ENCODE data around the gene TMEM269. TPM values are rescaled to one million over a fixed set of nuclear protein-coding genes. Genes with fewer than 3 reads are reported as not detected.

Gene TMEM269
- total RNA-seq (2022; extraction: Qiagen RNA extraction): 0.03 to 0.15 TPM (median 0.09 TPM) in 5 replicates

GRCh38 chr1:42784946-42785693 lies at the start of gene TMEM269:
Gene TMEM269 (plus strand): TSS chr1:42784991. CDS start chr1:42789894, 4,903 bp downstream.

GRCh38 chr1:42739753-42740700 lies 44.8 kb upstream of the TMEM269 start, which contains the start of gene CLDN19:
Gene CLDN19 (minus strand): TSS chr1:42740236. CDS start chr1:42740063, 173 bp downstream.

GRCh38 chr1:42766741-42767509 lies 17.9 kb upstream of the TMEM269 start, which contains the start of the genes C1orf50 and P3H1:
Gene C1orf50 (plus strand): TSS chr1:42767249. CDS start chr1:42767312, 63 bp downstream.
Gene P3H1 (minus strand): TSS chr1:42767028. CDS start chr1:42766971, 57 bp downstream.

GRCh38 chr1:42816585-42817439 lies 32.0 kb downstream of the TMEM269 start, which contains the start of the genes ERMAP and SVBP:
Gene ERMAP (plus strand): TSS chr1:42817122. CDS start chr1:42830449, 13,327 bp downstream.
Gene SVBP (minus strand): TSS chr1:42817397. CDS start chr1:42816544, 853 bp downstream.

GRCh38 chr1:42846257-42847110 lies 61.7 kb downstream of the TMEM269 start, which contains the start of gene ZNF691:
Gene ZNF691 (plus strand): TSS chr1:42846613. CDS start chr1:42849659, 3,046 bp downstream.

Other genes with a start within 250 kb of the TMEM269 start
- 58.8 to 67.3 TPM (median 65.3 TPM) in 5 replicates for gene PPIH, start 126.6 kb upstream of the TMEM269 start, total RNA-seq (2022; extraction: Qiagen RNA extraction)
- 709 to 776 TPM (median 732 TPM) in 5 replicates for gene YBX1, start 102.6 kb upstream of the TMEM269 start, total RNA-seq (2022; extraction: Qiagen RNA extraction)
- not detected in 5 replicates for gene CLDN19, start 44.8 kb upstream of the TMEM269 start, total RNA-seq (2022; extraction: Qiagen RNA extraction)
- gene P3H1, start 18.0 kb upstream of the TMEM269 start, total RNA-seq (2022; extraction: Qiagen RNA extraction): 28.7 to 33.3 TPM (median 31.1 TPM) in 5 replicates
- 3.1 to 4.6 TPM (median 4.2 TPM) in 5 replicates for gene C1orf50, start 17.7 kb upstream of the TMEM269 start, total RNA-seq (2022; extraction: Qiagen RNA extraction)
- 3.2 to 5.1 TPM (median 3.6 TPM) in 5 replicates for gene ERMAP, start 32.1 kb downstream of the TMEM269 start, total RNA-seq (2022; extraction: Qiagen RNA extraction)
- gene SVBP, start 32.4 kb downstream of the TMEM269 start, total RNA-seq (2022; extraction: Qiagen RNA extraction): 12.3 to 16.3 TPM (median 15.3 TPM) in 5 replicates
- gene ZNF691, start 61.6 kb downstream of the TMEM269 start, total RNA-seq (2022; extraction: Qiagen RNA extraction): 6.4 to 9.6 TPM (median 7.4 TPM) in 5 replicates
- 90.6 to 127 TPM (median 104 TPM) in 5 replicates for gene SLC2A1, start 173.9 kb downstream of the TMEM269 start, total RNA-seq (2022; extraction: Qiagen RNA extraction)

All from A549 treated with Hydrocortisone at 1 μM for 4 hours (cell line).